Endothelial cell of umbilical vein (primary cell): ENCODE data around the gene WDR7. TPM values are rescaled to one million over a fixed set of nuclear protein-coding genes. Genes with fewer than 3 reads are reported as not detected.

Experiments used
- BruUV-seq: library from RNA; stranded (reverse); fragments of 400-500 nt; replicated peaks from 2 replicates; lab custom pipeline; 2021; lab: Mats Ljungman, UMichigan
- CTCF ChIA-PET: fragments of 300-600, 350-600 bp; sonication (Branson Sonifier 250); formaldehyde crosslinking; loops from one replicate; lab custom pipeline; 2021; ENCODE audit warnings: antibody characterized with exemption, inconsistent platforms; lab: Charles Lee
- POLR2A ChIA-PET: fragments of 300-600, 350-600 bp; sonication (Branson Sonifier 250); formaldehyde crosslinking; loops from one replicate; lab custom pipeline; 2021; ENCODE audit warnings: antibody characterized with exemption, inconsistent platforms; lab: Charles Lee
- DNase-seq: peaks from one replicate; pipeline ENCODE4 v3.0.0-alpha.2; 2011; ENCODE audit warnings: low read depth, low spot score
- FAIRE-seq: peaks from 2 replicates; lab custom pipeline; 2011; peaks lifted over from hg19 to GRCh38; lab: Jason Lieb, UNC
- H2AFZ ChIP-seq: 2 replicates; pipeline ENCODE4 v1.6.0; 2012; ENCODE audit warnings: low read depth, low read length, control low read depth, inconsistent platforms
- H3K27ac ChIP-seq: 2 replicates; pipeline ENCODE4 v1.5.1; 2011; ENCODE audit warnings: low read depth, mild to moderate bottlenecking, control low read depth, low read length, moderate library complexity; ENCODE audit not compliant: insufficient read depth
- H3K27me3 ChIP-seq, 2 experiments: 2 replicates each; pipeline versions ENCODE4 v1.6.0 to v1.6.1; 2011; ENCODE audit warnings: low read length in 2 of 2, mixed read lengths in 1 of 2; ENCODE audit not compliant: control insufficient read depth in 2 of 2, insufficient read depth in 2 of 2
- H3K36me3 ChIP-seq, 2 experiments: 2 replicates in 1 of 2; 3 replicates in 1 of 2; pipeline ENCODE4 v1.5.1; 2011; ENCODE audit warnings: low read length in 2 of 2, mild to moderate bottlenecking in 1 of 2, moderate library complexity in 1 of 2; ENCODE audit not compliant: control insufficient read depth in 2 of 2, insufficient read depth in 2 of 2; ENCODE audit errors: extremely low read depth in 1 of 2
- H3K4me1 ChIP-seq: 3 replicates; pipeline ENCODE4 v1.5.1; 2011; ENCODE audit warnings: mild to moderate bottlenecking, low read length; ENCODE audit not compliant: control insufficient read depth, insufficient read depth; ENCODE audit errors: extremely low read depth
- H3K4me2 ChIP-seq: 2 replicates; pipeline ENCODE4 v1.6.1; 2011; ENCODE audit warnings: low read length, control low read depth, mixed read lengths; ENCODE audit not compliant: insufficient read depth
- H3K4me3 ChIP-seq, 3 experiments: fragments of 200-600 bp in 1 of 3; sonication (generic), shearing (Covaris generic) in 1 of 3; replicated peaks in 1 of 3; 2 replicates each; pipeline ENCODE4 v1.5.1; 2011 to 2016; ENCODE audit warnings: control low read depth in 3 of 3, low read length in 3 of 3, mild to moderate bottlenecking in 2 of 3, inconsistent platforms in 1 of 3, low read depth in 1 of 3, moderate library complexity in 1 of 3; ENCODE audit not compliant: insufficient read depth in 1 of 3
- H3K79me2 ChIP-seq: 2 replicates; pipeline ENCODE4 v1.6.0; 2012; ENCODE audit warnings: low read length, inconsistent platforms; ENCODE audit not compliant: control insufficient read depth, insufficient read depth
- H3K9ac ChIP-seq: replicated peaks from 2 replicates; pipeline ENCODE3; 2011; ENCODE audit warnings: low read length, control low read depth; ENCODE audit not compliant: insufficient read depth; ENCODE audit errors: extremely low read depth
- H3K9me1 ChIP-seq: replicated peaks from 3 replicates; pipeline ENCODE4 v1.6.0; 2011; ENCODE audit warnings: mild to moderate bottlenecking, low read length; ENCODE audit not compliant: control insufficient read depth, insufficient read depth; ENCODE audit errors: extremely low read depth
- H3K9me3 ChIP-seq: replicated peaks from 2 replicates; pipeline ENCODE4 v1.5.1; 2012; ENCODE audit warnings: low read length, inconsistent platforms; ENCODE audit not compliant: control insufficient read depth, insufficient read depth
- H4K20me1 ChIP-seq: replicated peaks from 2 replicates; pipeline ENCODE3; 2011; ENCODE audit warnings: mild to moderate bottlenecking, low read length; ENCODE audit not compliant: control insufficient read depth, insufficient read depth; ENCODE audit errors: extremely low read depth
- CTCF ChIP-seq, 2 donors: IDR thresholded peaks; 1 replicate in 1 of 2; 2 replicates in 1 of 2; pipeline ENCODE4 v1.5.1; 2011; ENCODE audit warnings: low read length in 2 of 2, mild to moderate bottlenecking in 2 of 2, moderate library complexity in 2 of 2, control low read depth in 1 of 2, inconsistent platforms in 1 of 2, low read depth in 1 of 2; ENCODE audit not compliant: insufficient read depth in 1 of 2; ENCODE audit errors: extremely low read depth in 1 of 2
- EZH2 ChIP-seq: IDR thresholded peaks from 2 replicates; pipeline ENCODE4 v1.6.1; 2012; ENCODE audit warnings: borderline replicate concordance, low read depth, mild to moderate bottlenecking, moderate library complexity, low read length, inconsistent platforms; ENCODE audit not compliant: severe bottlenecking
- FOS ChIP-seq: IDR thresholded peaks from 2 replicates; pipeline ENCODE4 v1.6.1; 2011; ENCODE audit warnings: mild to moderate bottlenecking, low read length, moderate library complexity, borderline replicate concordance; ENCODE audit not compliant: insufficient read depth
- GATA2 ChIP-seq: IDR thresholded peaks from 2 replicates; pipeline ENCODE4 v1.7.0; 2011; ENCODE audit warnings: low read depth, mild to moderate bottlenecking, moderate library complexity, mixed read lengths, low read length; ENCODE audit not compliant: insufficient read length, insufficient read depth
- JUN ChIP-seq: IDR thresholded peaks from 2 replicates; pipeline ENCODE4 v1.6.1; 2011; ENCODE audit warnings: borderline replicate concordance, low read depth; ENCODE audit not compliant: insufficient read length, insufficient read depth
- MYC ChIP-seq: IDR thresholded peaks from one replicate; pipeline ENCODE4 v1.6.1; 2011; ENCODE audit warnings: mild to moderate bottlenecking, low read depth, low read length
- POLR2A ChIP-seq: IDR thresholded peaks from 2 replicates; pipeline ENCODE4 v1.6.1; 2012; ENCODE audit warnings: low read depth, mild to moderate bottlenecking, control low read depth, low read length
- POLR2AphosphoS5 ChIP-seq: IDR thresholded peaks from 2 replicates; pipeline ENCODE4 v1.6.1; 2012; ENCODE audit warnings: low read depth, mild to moderate bottlenecking, control low read depth, low read length, moderate library complexity; ENCODE audit not compliant: insufficient read depth
- dilution Hi-C: fragments of 300-500 bp; cut with MboI; formaldehyde crosslinking; loops from one replicate; pipeline ENCODE4 v1.15.0; 2019; ENCODE audit warnings: low sequenced_read_pairs; ENCODE audit not compliant: extremely low pct_ligation_motif_present
- intact Hi-C: fragments of 100-400 bp; cut with micrococcal nuclease; formaldehyde crosslinking; loops from one replicate; pipeline ENCODE4 v1.10.0; 2022
- polyA plus RNA-seq, 4 experiments: library from polyadenylated mRNA; depleted of rRNA in 3 of 4; stranded (reverse) in 3 of 4; unstranded in 1 of 4; fragments of >200 nt; gene quantifications; 2 replicates each; pipeline versions ENCODE4 v1.2.1 to v1.2.3, GENCODE V29; 2011 to 2012; ENCODE audit warnings: missing spikeins in 1 of 4
- total RNA-seq: library from RNA; stranded (reverse); gene quantifications from 2 replicates; pipeline ENCODE4 v1.2.3, GENCODE V29; 2021
- TF ChIP-seq, protein P1 (sequence below): IDR thresholded peaks from 2 replicates; pipeline ENCODE4 v1.6.1; 2011; ENCODE audit not compliant: insufficient read depth, insufficient read length

The WDR7 gene
- total and polyA plus RNA-seq, 2 donors (not counting 3 experiments of a cell fraction or from before 2014, with no cell fraction given): 5.9 to 19.0 TPM

DNA sequence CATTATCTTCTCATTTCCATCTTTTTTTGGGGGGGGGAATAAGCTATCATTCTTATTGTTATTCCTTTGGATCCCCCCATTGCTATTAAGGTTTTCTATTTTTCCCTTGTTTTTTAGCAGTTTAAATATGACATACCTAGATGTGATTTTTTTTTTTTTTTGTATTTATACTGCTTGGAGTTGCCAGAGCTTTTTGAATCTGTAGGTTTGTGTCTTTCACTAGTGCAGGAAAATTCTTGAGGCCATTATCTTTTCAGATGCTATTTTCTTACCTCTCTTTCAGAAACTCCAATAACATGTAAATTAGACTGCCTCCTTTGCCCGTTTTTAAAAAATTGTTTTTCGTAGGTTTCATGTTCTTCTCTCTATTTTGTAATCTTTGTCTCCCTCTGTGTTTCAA lies 88.6 kb downstream of the WDR7 start:
- BruUV-seq: no TSS peak
- TF ChIP-seq CTCF (IDR thresholded peaks at IDR 0.05; ENCODE audit: extremely low read depth in 1 of 2, insufficient read depth in 1 of 2, low read depth in 1 of 2, low read length in 2 of 2) (no peak), POLR2A (no peak), POLR2AphosphoS5 (no peak), MYC (no peak), EZH2 (no peak), FOS (no peak), JUN (no peak), GATA2 (no peak)
- TF ChIP-seq, protein P1, sequence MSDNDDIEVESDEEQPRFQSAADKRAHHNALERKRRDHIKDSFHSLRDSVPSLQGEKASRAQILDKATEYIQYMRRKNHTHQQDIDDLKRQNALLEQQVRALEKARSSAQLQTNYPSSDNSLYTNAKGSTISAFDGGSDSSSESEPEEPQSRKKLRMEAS: no peak
- Histone ChIP-seq H3K9me1 (no peaks in the 10 kb centered on the region), H3K9ac (no peak overlapping the region), H3K36me3 (no peaks in the 10 kb centered on the region), H3K27me3 (no peaks in the 10 kb centered on the region), H3K4me1 (no peaks in the 10 kb centered on the region), H3K79me2 (no peaks in the 10 kb centered on the region), H3K4me3 (no peak overlapping the region), H2AFZ (no peak overlapping the region), H3K9me3 (no peaks in the 10 kb centered on the region), H3K27ac (no peak overlapping the region), H3K4me2 (no peak overlapping the region), H4K20me1 (no peaks in the 10 kb centered on the region)
- POLR2A ChIA-PET: no interaction called here
- CTCF ChIA-PET: no interaction called here
- DNase-seq (no peak), FAIRE-seq (no peak)
- dilution Hi-C loops: no loop called here
- intact Hi-C loops: no loop called here
